GM21786 (cell line): Measurements from ENCODE around the gene RASA4.
"Not testable (repeated sequence)": the region's sequence is repeated elsewhere in the genome, so short reads cannot be mapped to it uniquely, and the experiment has no call there.

ENCODE experiments used
- ATAC-seq: cut with Tn5 transposase; IDR thresholded peaks from one replicate; pipeline ENCODE4 v1.9.1; 2021; ENCODE audit not compliant: unreplicated experiment

Gene RASA4

DNA sequence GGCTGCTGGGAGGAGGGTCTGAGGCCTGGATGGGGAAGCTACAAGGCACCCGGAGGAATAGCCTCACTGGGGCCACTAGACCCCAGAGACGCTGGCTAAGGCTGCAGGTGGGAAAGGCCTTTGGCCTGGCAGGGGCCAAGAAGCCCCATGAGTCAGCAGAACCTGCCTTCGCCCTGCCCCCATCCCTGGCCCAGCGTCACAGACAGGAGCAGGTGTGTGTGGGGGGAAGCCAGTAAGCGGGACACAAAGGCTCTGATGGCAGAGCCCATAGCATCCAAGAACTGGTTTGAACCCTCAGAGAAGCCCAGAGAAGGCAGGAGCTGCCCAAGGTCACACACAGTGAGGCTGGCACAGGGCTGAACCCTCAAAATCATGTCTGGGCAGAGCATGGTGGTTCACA is 9.7 kb downstream of the RASA4 start:
- not testable (repeated sequence) for ATAC-seq

GRCh38 chr7:102604431-102605145 is 12.0 kb downstream of the RASA4 start:
- ATAC-seq = not testable (repeated sequence)

GRCh38 chr7:102602317-102602716 is 14.2 kb downstream of the RASA4 start:
- not testable (repeated sequence) for ATAC-seq

DNA sequence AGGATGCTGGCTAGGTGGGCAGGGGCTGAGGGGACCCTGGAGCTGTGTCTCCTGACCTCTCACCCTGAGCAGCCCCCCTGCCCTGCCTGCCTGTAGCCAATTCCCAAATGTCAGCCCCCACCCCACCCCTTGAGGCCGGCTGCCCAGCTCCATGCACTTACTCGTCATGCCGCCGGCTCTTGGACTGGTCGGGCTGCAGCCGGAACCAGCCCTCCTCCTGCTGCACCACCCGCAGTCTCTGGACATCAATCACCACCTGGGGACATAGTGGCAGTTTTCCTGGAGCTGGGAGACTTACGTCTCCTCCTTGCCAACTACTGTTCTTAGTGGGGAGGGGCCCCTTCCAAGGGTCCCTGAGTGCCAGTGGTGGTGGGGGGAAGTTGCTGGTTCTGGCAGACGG is 16.9 kb downstream of the RASA4 start:
- not testable (repeated sequence) for ATAC-seq

DNA sequence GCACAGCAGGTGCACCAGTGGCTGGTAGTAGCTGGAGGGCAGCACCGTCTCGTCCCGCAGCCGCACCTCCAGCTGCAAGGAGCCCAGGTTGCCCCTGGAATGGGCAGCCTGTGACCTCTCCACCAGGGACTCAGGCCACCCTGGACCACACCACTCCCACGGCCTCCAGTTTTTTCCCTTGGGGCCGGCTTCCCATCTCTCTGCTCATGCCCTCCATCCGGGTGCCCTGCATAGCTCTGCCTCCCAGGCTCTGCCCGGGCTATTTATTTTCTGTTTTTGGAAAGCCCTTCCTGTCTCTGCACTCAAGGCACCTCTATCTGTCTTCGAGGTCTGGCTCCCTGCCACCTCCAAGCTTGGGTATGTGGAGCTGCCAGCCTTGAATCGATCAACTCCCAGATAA is 20.5 kb downstream of the RASA4 start:
- not testable (repeated sequence) for ATAC-seq

- peak; percentile 64 for ATAC-seq
Observed at GRCh38 chr7:102593637-102594334, 22.8 kb downstream of the RASA4 start.

- peak; percentile 50 for ATAC-seq
Observed at GRCh38 chr7:102592477-102593019, 24.0 kb downstream of the RASA4 start.

- ATAC-seq = peak; percentile 42
Observed at GRCh38 chr7:102589857-102590256, 26.7 kb downstream of the RASA4 start.

DNA sequence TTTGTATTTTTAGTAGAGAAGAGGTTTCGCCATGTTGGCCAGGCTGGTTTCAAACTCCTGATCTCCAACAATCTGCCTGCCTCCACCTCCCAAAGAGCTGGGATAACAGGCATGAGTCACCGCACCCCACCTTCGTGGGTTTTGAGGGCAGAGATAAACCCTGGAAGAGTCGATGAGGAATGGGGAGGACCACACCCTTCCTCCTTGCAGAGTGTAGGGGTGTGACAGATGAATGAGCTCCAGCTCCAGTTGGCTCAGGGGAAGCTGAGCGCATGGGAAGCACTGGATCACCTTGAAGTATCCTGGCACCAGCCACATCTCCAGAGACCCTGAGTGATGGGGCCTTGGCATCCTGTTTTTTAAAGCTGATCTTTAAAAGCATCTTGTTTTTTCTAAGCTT is 33.1 kb downstream of the RASA4 start:
- not testable (repeated sequence) for ATAC-seq

DNA sequence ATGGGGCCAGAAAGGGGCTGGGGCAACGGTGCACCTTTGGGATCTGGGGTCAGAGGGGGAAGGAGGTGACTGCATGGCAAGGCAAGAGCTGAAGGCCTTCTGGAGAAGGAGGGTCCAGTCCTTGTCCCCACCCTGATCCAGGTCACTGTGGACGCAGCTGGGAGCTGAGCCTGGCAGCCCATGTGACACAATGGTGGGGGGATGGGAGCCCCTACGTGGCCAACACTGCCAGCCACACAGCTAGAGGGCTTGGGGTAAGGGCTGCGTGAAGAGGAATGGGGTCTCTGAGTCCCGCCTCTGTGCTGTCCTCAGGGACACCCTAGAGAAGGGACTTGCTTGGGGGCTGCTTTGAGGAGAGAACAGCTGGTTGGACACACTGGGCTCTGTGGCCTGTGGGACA is 34.8 kb downstream of the RASA4 start:
- not testable (repeated sequence) for ATAC-seq

DNA sequence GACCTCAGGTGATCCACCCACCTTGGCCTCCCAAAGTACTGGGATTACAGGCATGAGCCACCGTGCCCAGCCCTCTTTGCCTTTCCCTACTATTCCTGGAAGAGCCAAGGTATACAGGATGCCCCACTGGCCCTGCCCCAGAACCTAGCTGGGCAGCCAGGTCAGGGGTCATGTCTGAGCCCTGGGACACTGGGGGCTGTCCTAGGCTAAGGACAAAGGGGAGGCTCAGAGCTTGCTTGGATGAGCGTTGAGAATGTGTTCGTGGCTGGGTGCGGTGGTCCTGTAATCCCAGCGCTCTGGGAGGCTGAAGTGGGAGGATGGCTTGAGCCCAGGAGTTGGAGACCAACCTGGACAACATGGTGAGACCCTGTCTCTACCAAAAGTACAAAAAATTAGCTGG is 38.1 kb downstream of the RASA4 start:
- ATAC-seq = not testable (repeated sequence)

DNA sequence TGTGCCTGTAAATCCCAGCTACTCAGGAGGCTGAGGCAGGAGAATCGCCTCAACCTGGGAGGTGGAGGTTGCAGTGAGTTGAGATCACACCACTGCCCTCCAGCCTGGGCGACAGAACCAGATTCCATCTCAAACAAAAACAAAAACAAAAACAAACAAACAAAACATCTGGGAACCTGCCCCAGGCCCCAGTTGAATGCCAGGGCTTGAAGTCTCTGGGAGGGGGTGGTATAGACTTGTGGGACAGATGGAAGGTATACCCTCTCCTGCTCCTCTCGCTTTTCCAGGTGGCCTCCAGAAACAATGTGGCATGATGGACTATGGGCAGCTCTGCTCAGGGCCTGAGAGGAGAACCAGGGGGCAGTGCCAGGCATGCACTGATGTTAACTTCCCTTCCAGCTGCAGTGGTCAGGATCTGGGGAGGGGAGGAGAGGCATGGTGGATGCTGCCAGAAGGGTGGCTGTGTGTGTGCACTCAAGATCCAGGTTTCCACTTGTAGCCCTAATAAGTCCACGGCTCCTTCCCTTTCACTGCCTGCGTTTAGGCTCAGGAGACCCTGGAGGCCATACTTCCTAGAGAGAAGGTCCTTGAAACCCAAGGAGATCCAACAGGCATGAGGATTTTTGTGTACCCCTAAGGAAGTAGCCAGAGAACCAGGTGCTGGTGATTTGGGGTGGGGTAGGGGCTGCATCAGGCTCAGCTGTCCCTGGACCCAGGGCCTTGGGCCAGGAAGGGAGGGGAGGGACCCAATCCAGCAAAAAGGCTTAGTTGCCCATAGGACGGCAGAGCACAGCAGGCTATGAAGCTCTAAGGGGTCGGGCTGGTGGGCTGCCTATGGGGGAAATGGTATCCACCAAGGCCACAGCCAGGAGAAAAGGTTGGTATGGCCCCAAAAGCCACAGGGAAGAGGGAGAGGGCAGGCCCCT is 39.0 kb downstream of the RASA4 start:
- ATAC-seq = not testable (repeated sequence)

DNA sequence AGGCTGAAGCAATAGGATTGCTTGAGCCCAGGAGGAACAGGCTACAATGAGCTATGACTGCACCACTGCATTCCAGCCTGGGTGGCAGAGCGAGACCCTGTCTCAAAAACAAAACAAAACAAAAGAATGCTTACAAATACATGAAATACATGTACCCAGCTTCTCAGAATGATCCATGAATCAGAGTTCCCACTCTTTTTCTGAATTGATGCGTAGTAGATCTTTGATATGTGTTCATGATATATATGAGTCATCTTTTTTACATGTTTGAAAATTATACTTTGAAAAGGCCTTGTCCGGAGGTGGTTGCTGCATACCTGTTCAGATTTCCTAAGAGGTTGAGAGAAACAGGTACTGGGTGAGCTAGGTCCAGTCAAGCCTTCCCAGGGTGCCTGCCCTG is 40.2 kb downstream of the RASA4 start:
- ATAC-seq = not testable (repeated sequence)

- not testable (repeated sequence) for ATAC-seq
Observed at GRCh38 chr7:102574607-102575006, 41.9 kb downstream of the RASA4 start.

DNA sequence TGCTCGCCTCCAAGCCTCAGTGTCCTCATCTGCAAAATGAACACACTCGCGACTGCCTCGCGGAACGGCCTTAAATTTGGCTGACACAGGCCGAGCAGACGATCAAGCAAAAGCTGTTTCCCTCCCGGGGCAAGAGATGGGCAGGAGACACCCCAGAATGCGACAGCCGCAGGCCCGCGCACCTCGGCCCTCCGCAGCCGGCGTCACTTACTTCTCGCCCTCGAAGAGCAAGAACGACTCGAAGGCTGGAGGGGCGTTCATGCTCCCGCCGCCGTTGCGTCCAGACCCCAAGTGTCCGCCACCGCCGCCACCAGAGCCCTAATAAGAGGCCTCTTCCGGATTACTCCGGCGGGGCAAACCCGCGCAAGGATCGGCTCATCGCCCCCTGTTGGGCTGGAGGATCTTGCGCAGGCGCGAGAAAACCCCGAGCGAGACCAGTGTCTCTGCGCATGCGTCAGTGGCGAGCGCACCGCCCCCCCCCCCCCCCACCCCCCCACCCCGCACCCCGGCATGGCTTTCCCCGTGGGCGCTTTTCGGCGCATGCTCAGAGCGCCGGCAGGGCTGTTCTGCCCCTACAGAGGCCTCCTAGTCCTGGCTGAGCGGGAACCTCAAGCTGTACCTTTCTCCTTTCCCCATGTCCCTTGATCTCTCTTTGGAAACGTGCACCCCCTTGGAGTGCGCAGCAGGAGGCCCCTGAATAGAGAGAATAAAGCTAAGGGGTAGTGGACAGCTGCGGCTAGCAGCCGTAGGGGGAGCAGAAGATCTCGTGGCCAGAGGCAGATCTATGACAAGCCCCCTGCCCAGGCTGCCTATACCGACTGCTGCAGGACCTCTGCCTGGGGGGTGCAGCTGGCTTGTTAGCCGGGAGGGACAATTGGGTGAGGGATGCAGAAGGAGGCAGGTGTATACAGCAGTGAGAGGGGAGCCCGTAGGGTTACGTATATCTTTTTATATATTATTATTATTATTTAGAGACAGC is 44.0 kb downstream of the RASA4 start, which contains the start of gene POLR2J3:
TSS of gene POLR2J3 (minus strand) at position 323 of the 979 bp plus-strand sequence. CDS start at position 261, 62 bp downstream.
- peak; percentile 95 for ATAC-seq

DNA sequence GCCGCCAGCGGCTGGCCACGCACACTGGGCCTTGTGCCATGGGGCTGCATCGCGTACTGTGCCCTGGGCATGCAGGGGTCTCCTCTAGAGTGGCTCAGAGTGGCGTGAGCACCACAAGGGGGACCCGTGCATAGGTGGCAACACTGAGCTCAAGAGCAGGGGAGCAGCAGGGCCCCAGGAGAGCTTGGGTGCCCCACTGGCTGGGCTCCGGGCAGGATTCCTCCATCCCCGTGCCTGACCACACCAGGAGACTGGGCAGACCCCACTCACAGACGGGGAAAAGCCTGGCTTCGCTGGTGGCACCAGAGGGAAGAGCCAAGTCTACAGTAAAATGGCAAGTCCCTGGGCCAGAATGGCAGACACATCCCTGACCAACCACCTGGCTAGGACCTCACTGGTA is 47.9 kb downstream of the RASA4 start:
- not testable (repeated sequence) for ATAC-seq

GRCh38 chr7:102550808-102551422 is 65.6 kb downstream of the RASA4 start, which contains the start of gene SPDYE2:
Gene SPDYE2, plus strand, starts transcription at chr7:102551226. Its CDS starts 2,030 bp downstream, at chr7:102553256.
- not testable (repeated sequence) for ATAC-seq

DNA sequence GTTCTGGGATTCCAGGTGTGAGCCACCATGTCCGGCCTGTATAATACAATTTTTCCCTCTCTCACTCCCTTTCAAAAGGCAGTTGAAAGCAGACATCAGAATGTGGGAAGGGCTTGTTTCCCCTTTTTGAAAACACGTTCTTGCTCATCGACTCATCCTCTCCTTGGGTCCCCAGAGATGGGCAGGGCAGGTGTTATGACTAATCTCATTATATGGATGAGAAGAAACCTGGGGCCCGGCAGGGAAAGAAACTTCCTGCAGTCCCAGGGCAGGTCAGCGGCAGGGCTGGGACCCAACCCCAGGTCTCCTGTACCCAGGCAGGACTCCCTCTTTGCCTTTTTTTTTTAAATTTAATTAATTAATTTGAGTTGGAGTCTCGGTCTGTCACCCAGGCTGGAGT is 70.2 kb downstream of the RASA4 start:
- peak; percentile 89 for ATAC-seq

GRCh38 chr7:102545288-102545687 is 71.3 kb downstream of the RASA4 start:
- not testable (repeated sequence) for ATAC-seq
